Common myeloid progenitor, CD34-positive (primary cell): ENCODE data around the gene ANAPC10.

Source experiments
- CTCF ChIA-PET: fragments of 350-600 bp; sonication (Branson Sonifier 250); formaldehyde crosslinking; loops from one replicate; lab custom pipeline; 2021; ENCODE audit warnings: antibody characterized with exemption; lab: Charles Lee
- POLR2A ChIA-PET: fragments of 350-600 bp; sonication (Branson Sonifier 250); formaldehyde crosslinking; loops from one replicate; lab custom pipeline; 2021; ENCODE audit warnings: antibody characterized with exemption; lab: Charles Lee
- DNase-seq, 3 donors: peaks; one replicate each; pipeline versions ENCODE4 v3.0.0 to v3.0.0-alpha.2; 2013
- H3K27ac ChIP-seq, 2 experiments: 1 replicate in 1 of 2; 2 replicates in 1 of 2; pipeline ENCODE4 v1.7.0; 2013; ENCODE audit warnings: inconsistent platforms in 2 of 2, low read length in 2 of 2, mild to moderate bottlenecking in 2 of 2, low read depth in 1 of 2, moderate library complexity in 1 of 2; ENCODE audit not compliant: severe bottlenecking in 2 of 2, insufficient read depth in 1 of 2, poor library complexity in 1 of 2
- H3K27me3 ChIP-seq, 5 experiments: replicated peaks in 2 of 5; 1 replicate in 3 of 5; 2 replicates in 2 of 5; pipeline versions ENCODE4 v1.6.1 to v1.7.0; 2013; ENCODE audit warnings: low read length in 4 of 5, mild to moderate bottlenecking in 2 of 5, moderate library complexity in 2 of 5, inconsistent platforms in 1 of 5; ENCODE audit not compliant: insufficient read depth in 5 of 5, control insufficient read depth in 4 of 5
- H3K36me3 ChIP-seq, 4 experiments: 1 replicate in 2 of 4; 2 replicates in 2 of 4; pipeline versions ENCODE4 v1.6.1 to v1.7.0; 2013; ENCODE audit warnings: low read length in 3 of 4, control low read depth in 1 of 4, mild to moderate bottlenecking in 1 of 4; ENCODE audit not compliant: control insufficient read depth in 4 of 4, insufficient read depth in 4 of 4
- H3K4me1 ChIP-seq, 4 experiments: 1 replicate in 3 of 4; 2 replicates in 1 of 4; pipeline versions ENCODE4 v1.6.1 to v1.7.1; 2013; ENCODE audit warnings: low read length in 3 of 4, mild to moderate bottlenecking in 3 of 4, control low read depth in 1 of 4, inconsistent platforms in 1 of 4, moderate library complexity in 1 of 4; ENCODE audit not compliant: control insufficient read depth in 4 of 4, insufficient read depth in 4 of 4; ENCODE audit errors: control extremely low read depth in 1 of 4
- H3K4me3 ChIP-seq, 7 experiments: 1 replicate in 4 of 7; 2 replicates in 3 of 7; pipeline versions ENCODE4 v1.5.1 to v1.7.0; 2013; ENCODE audit warnings: mild to moderate bottlenecking in 7 of 7, low read length in 6 of 7, moderate library complexity in 6 of 7, inconsistent platforms in 2 of 7, low read depth in 2 of 7, control low read depth in 1 of 7; ENCODE audit not compliant: insufficient read depth in 4 of 7, control insufficient read depth in 1 of 7; ENCODE audit errors: extremely low read depth in 1 of 7
- H3K9me3 ChIP-seq, 5 experiments: 1 replicate in 4 of 5; 2 replicates in 1 of 5; pipeline versions ENCODE4 v1.6.1 to v1.7.1; 2013; ENCODE audit warnings: low read length in 4 of 5, mild to moderate bottlenecking in 2 of 5, inconsistent platforms in 1 of 5, low read depth in 1 of 5, moderate library complexity in 1 of 5; ENCODE audit not compliant: control insufficient read depth in 4 of 5, insufficient read depth in 2 of 5; ENCODE audit errors: control extremely low read depth in 1 of 5
- WGBS: methylation state at CpG from one replicate; pipeline ENCODE4 v1.1.5; 2013; ENCODE audit not compliant: insufficient coverage; 5-methylcytosine and 5-hydroxymethylcytosine counted together

The ANAPC10 gene

DNA sequence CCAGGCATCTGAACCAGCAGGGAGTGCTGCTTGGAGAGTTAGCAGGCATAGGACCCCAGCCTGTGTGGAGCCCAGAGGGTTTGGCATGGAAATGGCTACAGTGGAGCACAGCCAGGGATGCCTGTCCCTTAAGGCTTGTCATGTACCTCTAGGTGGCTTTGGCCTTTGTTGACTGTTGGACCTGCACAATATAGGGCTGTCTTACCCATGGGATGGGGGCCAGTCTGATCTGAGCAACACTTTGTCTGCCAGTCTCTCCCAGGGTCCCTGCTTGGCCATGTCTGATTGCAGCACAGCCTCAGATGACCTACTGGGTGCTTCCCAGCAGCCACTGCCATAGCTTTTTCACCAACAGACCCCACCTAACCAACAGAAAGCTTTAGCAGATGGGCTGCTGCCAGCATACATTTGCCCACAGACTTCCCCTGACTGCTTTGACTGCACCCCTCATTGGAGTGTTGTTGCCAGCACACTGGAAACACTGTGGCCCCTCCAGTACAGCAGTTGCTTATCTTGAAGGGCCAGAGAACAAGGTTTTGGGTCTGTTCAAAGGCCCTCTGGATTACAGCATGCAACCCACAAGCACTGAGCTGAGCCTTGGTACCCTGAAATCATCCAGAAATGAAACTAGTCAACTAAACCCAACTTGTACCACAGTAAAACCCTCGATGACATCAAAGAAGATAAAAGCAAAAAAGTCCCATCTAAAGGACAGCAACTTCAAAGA, 22.1 kb downstream of the ANAPC10 start:
- no CpG with 5 or more reads among the region's 1 CpG for WGBS
- POLR2A ChIA-PET, result no interaction called here
- Histone ChIP-seq H3K4me1 (no peaks in the 10 kb centered on the region), H3K4me3 (no peak overlapping the region), H3K9me3 (peaks cover 0 to 10% (median 0%) of the 10 kb centered on the region in 5 experiments), H3K36me3 (peaks cover 0 to 41% (median 14%) of the 10 kb centered on the region in 4 experiments), H3K27ac (no peak overlapping the region), H3K27me3 (no peaks in the 10 kb centered on the region)
- peak in 2 of 3 donors; percentile 9 to 33 for DNase-seq
- CTCF ChIA-PET, result no interaction called here

DNA sequence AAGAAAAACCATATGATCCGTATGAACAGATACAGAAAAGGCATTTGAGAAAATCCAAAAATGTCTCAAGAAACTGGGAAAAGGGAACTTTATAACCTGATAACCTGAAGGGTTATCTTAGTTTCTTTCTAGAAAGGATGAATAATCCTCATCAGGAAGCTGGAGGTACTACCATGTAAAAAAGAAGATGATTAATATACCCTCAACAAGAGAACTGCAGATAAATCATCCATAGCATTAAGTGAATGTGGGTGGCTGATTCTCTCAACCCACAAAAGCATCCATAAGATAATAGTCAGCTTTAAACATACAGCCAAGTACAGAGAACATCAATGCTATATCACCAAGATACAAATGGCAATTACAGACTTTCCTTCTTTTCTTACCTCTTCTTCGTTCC, 26.4 kb downstream of the ANAPC10 start:
- Histone ChIP-seq H3K4me1 (no peaks in the 10 kb centered on the region), H3K27ac (no peak overlapping the region), H3K36me3 (peaks cover 4 to 16% (median 11%) of the 10 kb centered on the region in 4 experiments), H3K4me3 (no peak overlapping the region), H3K9me3 (no peaks in the 10 kb centered on the region), H3K27me3 (no peaks in the 10 kb centered on the region)
- POLR2A ChIA-PET, result no interaction called here
- no CpG with 5 or more reads among the region's 2 CpGs for WGBS
- CTCF ChIA-PET, result interaction anchor here (1.0 kb wide), 1 partner anchor 28 kb away, joined by 3 read pairs; no protein-coding TSS in a partner anchor
- DNase-seq, result no peak

DNA sequence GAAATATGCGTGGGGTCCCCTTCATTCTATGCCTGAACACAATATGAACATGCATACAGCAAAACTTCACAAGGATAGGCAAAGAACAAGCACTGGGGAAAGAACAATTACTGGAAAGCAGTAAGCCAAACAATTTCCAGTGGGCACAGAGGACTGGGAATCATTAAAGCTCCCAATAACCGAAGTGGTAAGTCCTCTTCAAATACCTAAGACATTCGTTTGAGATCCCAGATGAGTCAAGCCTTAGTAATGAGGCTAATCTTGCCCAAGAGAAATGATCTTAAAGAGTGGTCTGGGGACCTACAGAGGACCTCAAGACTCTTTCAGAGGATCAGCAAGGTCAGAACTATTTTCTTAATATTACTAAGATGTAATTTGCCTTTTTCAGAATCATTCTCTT, 28.6 kb downstream of the ANAPC10 start:
- ChIA-PET POLR2A (no interaction called here), CTCF (no interaction called here)
- Histone ChIP-seq H3K36me3 (peaks cover 3 to 9% (median 4%) of the 10 kb centered on the region in 4 experiments), H3K27me3 (no peaks in the 10 kb centered on the region), H3K27ac (no peak overlapping the region), H3K4me3 (no peak overlapping the region), H3K4me1 (no peaks in the 10 kb centered on the region), H3K9me3 (no peaks in the 10 kb centered on the region)
- 100% methylated on average over 2 of the region's 3 CpGs for WGBS
- no peak for DNase-seq

DNA sequence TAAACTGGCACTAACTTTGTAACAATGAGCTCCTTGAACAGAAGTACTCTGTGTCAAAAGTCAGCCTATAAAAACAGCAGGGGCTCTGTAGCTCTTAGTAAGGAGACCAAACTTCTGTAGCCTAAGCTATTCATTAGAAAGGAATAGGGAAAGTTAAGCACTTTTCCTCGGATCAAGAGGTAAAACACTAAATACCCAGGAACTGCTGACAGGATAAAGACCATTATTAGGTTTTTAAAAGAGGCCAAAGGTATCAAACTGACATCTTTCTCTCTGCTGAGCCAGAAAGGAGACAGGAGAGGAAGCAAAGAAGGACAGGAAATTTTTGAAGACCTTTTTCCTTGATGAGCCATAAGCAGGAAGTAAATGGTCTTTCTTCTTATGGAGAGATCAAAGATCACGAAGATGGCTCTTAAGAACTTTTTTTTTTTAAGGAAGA, 31.9 kb downstream of the ANAPC10 start:
- Histone ChIP-seq H3K9me3 (no peaks in the 10 kb centered on the region), H3K4me3 (no peak overlapping the region), H3K27me3 (no peaks in the 10 kb centered on the region), H3K4me1 (no peaks in the 10 kb centered on the region), H3K36me3 (peaks cover 4 to 13% (median 8%) of the 10 kb centered on the region in 4 experiments), H3K27ac (no peak overlapping the region)
- DNase-seq, result no peak
- ChIA-PET POLR2A (interaction anchor here (0.5 kb wide), 1 partner anchor 378 kb away, joined by 3 read pairs; no protein-coding TSS in a partner anchor), CTCF (no interaction called here)
- WGBS, result 100% methylated on average over 1 of the region's 2 CpGs

DNA sequence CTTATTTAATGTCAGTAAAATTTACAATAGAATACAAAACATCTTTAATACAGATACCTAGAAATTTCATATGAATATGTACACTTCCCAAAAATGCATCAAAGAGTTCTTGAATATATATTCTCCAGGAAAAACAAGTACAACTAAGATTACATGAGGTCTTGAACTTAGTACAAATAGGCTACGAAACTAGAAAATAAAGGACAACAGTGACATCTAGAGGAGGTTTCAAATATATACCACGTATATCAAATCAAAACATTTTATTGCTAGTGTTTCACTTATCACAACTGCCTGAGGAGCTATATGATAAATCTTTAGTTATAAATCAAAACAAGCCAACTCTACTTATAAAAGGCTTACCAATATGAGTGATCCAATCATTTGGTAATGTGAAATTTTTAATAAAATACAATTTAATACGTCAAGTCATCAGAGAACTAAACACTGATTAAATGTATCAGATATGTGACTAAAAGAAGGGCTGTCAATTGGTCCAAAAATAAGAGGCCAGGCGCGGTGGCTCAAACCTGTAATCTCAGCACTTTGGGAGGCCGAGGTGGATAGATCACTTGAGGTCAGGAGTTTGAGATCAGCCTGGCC, 36.6 kb downstream of the ANAPC10 start:
- Histone ChIP-seq H3K4me1 (no peaks in the 10 kb centered on the region), H3K27me3 (no peaks in the 10 kb centered on the region), H3K9me3 (no peaks in the 10 kb centered on the region), H3K36me3 (peaks cover 0 to 10% (median 1%) of the 10 kb centered on the region in 4 experiments), H3K27ac (no peak overlapping the region), H3K4me3 (no peak overlapping the region)
- ChIA-PET CTCF (interaction anchor here (0.9 to 2.2 kb wide), 7 partner anchors 11 to 892 kb away, joined by 4 to 8 read pairs (median 6); no protein-coding TSS in a partner anchor), POLR2A (no interaction called here)
- 68% methylated on average over 5 of the region's 6 CpGs for WGBS
- DNase-seq, result peak; percentile 57 to 77 (median 71)

DNA sequence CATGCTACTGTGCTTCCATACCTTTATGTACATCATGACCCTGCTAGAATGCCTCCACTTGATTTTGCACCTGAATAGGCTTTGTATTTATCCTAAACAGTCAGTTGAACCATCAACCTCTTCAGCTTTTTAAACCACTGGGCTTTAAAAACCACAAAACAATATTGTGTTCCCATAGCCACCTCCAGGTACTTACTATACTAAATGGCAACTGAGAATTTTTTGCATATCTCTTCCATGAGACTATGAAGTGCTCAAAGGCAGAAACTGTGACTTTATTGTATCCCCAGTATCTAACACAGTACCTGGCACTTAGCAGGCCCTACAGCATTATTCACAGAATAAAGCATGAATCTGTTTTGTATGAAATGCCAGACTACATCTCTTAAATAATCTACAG, 39.7 kb downstream of the ANAPC10 start:
- peak in 2 of 3 donors; percentile 11 to 18 for DNase-seq
- no peak overlapping the region for H3K27ac ChIP-seq
- peaks cover 0 to 4% (median 2%) of the 10 kb centered on the region in 4 experiments for H3K36me3 ChIP-seq
- CTCF ChIA-PET, result interaction anchor here (1.0 kb wide), 1 partner anchor 883 kb away, joined by 3 read pairs; no protein-coding TSS in a partner anchor
- H3K9me3 ChIP-seq, result no peaks in the 10 kb centered on the region
- POLR2A ChIA-PET, result no interaction called here
- no peak overlapping the region for H3K4me3 ChIP-seq
- no peaks in the 10 kb centered on the region for H3K27me3 ChIP-seq
- no peaks in the 10 kb centered on the region for H3K4me1 ChIP-seq
